ENCODE data around the gene ADAMTS14.

- no peak for TF ChIP-seq POLR2AphosphoS5 (IDR thresholded peaks at IDR 0.05; ENCODE audit: borderline replicate concordance, low read depth, low read length)
- no peak for TF ChIP-seq EZH2 (IDR thresholded peaks at IDR 0.05)
These were observed 100.3 kb downstream of the ADAMTS14 start for GRCh38 chr10:70772627-70773026.
